Activated CD8-positive, alpha-beta memory T cell treated with anti-CD3 and anti-CD28 coated beads, Interleukin-2, amount 50 U/mL, for 48 hours (primary cell): ENCODE measurements around the gene SGPP1.
"Not testable (repeated sequence)": the region's sequence is repeated elsewhere in the genome, so short reads cannot be mapped to it uniquely, and the experiment has no call there.

Experiments
- DNase-seq: peaks from one replicate; pipeline ENCODE4 v3.0.0-alpha.2; 2020

Gene SGPP1, protein sequence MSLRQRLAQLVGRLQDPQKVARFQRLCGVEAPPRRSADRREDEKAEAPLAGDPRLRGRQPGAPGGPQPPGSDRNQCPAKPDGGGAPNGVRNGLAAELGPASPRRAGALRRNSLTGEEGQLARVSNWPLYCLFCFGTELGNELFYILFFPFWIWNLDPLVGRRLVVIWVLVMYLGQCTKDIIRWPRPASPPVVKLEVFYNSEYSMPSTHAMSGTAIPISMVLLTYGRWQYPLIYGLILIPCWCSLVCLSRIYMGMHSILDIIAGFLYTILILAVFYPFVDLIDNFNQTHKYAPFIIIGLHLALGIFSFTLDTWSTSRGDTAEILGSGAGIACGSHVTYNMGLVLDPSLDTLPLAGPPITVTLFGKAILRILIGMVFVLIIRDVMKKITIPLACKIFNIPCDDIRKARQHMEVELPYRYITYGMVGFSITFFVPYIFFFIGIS

DNA sequence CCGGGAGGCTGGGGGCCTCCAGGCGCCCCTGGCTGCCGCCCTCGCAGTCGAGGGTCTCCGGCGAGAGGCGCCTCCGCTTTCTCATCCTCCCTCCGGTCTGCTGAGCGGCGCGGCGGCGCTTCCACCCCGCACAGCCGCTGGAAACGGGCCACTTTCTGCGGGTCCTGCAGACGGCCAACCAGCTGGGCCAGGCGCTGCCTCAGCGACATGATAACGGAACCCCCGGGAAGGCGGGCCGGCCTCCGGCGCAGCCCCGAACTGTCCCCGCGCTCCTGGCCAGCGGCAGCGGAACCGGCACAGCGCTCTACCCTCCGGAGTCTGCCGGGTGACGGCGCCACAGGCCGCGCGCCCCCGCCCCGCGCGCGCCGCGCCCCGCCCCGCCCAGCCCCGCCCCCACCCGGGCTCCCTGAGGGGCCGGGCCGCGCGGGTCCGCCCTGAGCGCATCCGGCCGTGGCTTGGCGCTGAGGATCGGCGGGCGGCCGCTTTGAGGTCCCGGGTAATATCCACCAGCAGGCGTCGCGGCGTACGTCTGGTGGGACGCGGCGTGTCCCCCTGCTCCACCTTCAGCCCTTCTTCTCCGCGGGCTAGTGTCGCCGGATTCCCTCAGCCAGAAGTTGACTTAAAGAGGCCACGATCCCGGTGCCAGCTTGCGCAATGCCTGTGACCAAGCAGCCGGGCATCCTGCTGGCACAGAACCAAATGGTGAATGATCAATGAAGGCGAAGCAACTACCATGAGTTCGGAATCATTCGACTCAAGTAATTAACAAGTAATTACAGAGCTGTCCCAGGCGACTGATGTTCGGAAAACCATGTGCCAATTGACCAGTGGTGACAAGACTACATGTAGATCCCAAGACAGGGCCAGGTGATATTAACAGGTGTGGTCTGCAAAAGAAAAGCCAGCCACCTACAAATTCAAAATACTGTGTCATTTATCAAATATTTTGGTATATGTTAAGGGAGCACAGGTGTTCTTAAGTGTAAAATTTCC, at the start of gene SGPP1:
Gene SGPP1 (minus strand): TSS at position 330 of the 993 bp plus-strand sequence. CDS start 121 bp downstream, at position 209.
- DNase-seq: peak; percentile 87

DNA sequence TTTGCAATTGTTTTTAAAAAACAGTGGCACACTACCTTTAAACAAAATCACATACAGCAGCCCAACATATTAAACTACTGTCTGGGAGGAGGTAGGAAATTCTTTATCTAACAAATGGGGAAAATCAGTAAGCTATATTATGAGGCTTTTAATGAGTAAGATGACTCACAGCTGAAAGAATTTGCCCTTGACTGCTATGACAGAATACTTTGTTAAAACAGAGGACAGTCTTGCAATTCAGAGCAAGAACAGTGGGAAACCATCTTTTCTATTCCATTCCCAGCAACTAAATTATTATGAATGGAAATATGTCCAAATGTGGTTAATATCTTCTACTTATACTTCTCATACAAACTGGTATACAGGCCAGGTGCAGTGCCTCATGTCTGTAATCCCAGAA, 49.2 kb upstream of the SGPP1 start:
- no peak for DNase-seq

DNA sequence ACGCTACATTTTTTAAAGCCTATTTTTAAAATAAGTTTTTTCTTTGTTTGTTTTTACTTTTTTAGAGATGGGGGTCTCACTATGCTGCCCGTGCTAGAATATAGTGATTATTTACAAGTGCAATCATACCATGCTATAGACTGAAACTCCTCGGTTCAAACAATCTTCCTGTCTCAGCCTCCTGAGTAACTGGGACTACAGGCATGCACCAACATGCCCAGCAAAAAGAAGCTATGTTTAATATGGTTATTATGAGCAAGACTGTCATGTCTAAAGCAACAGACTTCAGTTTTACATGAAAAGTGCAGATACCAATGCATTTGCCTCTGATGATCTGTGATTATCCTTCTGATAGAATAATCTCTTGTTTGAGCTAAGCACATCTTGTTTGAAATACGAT, 45.6 kb upstream of the SGPP1 start:
- DNase-seq: no peak

DNA sequence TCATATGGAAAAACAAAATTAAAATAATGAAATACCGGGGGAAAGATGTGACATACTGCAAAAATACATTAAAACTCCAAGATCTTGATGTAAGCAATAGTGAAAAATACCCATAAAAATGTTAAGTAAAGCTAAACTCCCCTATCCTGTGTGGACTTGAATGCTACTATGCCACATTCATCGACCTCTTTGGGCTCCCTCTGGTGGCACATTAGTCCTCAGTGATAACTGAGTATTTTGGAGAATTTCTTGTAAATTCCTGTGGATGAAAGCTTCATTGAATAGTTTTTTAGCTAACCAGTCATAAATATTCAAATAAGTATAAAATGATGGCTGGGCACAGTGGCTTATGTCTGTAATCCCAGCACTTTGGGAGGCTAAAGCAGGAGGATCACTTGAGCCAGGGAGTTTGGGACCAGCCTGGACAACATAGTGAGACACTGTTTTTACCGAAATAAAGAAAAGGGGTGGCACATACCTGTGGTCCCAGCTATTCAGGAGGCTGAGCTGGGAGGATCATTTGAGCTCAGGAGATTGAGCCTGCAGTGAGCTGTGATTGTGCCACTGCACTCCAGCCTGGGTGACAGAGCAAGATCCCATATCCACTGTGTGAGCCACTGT, 42.4 kb upstream of the SGPP1 start:
- no peak for DNase-seq

DNA sequence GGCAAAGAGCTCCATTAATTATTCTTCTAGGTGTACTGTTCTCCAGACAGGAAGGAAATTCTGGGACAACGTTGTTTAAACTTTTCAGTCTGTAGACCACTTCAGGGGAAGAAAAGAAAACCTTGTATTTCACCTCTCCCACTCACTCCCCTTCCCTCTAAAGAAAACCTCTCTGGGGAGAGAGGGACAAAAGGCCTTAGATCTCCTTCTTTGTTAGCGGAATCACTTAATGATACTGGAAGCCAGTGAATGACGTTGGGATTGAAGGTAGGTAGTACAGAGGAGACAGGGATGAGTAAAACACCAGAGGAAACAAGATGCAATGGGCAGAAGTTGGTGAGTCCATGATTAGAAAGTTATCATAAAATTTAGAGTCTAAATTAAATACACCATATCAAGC, 38.7 kb upstream of the SGPP1 start:
- DNase-seq: no peak

DNA sequence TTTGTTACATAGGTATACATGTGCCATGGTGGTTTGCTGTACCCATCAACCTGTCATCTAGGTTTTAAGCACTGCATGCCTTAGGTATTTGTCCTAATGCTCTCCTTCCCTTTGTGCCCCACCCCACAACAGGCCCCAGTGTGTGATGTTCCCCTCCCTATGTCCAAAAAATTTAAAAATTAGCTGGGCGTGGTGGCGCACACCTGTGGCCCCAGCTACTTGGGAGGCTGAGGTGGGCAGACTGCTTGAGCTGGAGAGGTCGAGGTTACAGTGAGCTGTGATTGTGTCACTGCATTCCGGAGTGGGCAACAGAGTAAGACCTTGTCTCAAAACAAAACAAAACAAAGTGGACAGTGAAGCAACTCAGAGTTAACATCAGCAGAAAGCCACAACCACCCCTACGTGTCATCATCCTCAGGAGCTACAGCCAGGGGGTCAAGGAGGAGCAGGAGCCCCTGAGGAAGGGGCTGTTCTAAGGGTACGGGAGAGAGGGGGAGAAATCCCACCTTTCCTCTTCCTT, 36.8 kb upstream of the SGPP1 start:
- no peak for DNase-seq

DNA sequence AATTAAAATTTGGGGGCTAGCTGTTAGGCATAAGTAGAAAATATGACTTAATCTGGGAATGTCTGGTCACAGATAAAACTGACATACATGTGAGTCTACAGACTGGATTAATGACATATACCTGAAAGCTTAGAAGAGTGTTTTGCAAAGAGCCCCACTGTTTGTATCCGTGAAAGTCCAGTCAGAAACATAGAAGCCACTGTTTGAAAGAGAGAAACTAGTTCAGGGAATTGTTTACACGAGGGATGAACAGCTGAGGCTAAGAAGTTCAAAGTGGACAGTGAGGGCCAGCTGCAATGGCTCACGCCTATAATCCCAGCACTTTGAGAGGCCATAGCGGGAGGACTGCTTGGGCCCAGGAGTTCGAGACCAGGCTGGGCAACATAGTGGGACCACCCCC, 36.2 kb upstream of the SGPP1 start:
- DNase-seq: no peak

DNA sequence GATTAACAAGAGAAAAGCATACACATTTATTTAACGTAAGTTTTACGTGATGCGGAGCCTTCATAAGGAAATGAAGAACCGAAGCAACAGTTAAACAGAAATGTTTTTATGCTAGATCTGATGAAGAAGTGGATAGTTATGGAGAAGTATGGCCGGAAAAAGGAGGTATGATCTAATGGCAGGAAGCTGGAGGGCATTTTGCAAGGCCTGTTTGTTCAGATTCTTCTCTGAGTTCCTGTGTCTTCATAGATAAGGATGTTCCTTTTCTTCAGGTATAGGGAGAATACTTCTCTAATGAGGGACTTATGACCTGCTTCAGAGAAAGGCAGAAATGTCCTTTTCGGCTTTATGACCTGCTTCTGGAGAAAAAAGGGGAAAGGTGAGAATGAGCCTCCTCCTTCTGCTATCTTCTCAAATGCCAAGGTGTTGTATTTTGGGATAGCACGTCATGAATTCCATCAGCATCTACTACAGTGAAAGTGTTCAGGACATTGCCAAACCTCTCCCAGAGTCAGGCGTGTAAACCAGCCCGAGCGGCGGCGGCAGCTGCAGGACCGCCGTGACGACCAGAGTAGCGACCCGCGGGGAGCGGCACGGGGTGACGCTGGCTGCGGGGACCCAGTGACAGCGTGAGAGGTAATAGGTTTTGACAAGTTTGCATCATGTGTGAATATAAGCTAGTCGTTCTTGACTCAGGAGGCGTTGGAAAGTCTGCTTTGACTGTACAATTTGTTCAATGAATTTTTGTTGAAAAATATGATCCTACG, 33.7 kb upstream of the SGPP1 start:
- DNase-seq: no peak

DNA sequence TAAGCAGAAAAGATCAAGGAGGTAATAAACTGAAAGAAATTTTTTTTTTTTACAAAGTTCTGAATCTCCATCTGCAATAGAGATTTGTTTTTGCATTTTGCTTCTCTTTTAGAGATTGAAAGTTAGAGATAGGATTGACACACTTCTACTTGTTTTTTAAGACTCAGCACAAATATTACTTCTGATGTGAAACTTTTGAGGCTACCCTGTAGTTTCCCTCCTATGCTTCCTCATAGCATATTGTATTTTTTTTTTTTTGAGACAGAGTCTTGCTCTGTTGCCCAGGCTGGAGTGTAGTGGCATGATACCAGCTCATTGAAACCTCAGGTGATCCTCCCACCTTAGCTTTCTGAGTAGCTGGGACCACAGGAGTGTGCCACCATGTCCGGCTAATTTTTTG, 32.1 kb upstream of the SGPP1 start:
- no peak for DNase-seq

DNA sequence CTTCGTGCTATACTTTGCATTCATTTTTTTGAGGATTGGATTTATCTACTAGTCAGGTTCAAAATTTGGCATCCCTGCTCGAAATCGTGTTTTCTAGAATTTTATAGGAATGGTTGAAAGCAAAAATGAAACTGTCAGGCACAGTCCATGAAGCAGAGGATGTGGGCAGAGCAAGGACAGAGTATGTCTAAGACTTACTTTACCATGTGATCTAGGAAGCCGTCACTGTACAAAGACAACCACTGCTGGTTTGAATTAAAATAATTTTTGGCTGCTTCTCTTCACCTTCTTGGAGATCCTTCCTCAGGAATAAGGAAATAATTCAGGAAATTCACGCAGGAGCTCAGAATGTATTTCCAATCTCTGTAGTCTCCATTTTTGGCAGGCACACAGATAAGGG, 31.6 kb upstream of the SGPP1 start:
- no peak for DNase-seq

DNA sequence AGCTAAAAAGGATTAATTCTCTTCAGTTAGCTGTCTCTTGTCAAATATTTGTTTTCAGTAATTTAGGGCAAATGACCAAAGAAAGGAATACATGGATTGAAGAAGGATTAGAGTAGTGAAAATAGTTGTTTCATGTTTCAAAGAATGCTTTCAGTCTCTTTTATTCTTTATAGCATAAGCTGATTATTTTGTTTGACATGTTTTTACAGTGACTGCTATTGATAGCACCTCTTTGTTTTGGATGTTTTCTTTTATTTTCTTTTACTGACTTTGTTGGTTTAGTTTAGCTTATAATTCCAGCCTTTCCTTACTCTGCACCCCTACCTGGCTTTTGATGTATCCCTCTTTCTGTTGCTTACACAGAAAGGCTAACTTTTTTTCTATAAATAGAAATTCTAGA, 29.3 kb upstream of the SGPP1 start:
- DNase-seq: no peak

DNA sequence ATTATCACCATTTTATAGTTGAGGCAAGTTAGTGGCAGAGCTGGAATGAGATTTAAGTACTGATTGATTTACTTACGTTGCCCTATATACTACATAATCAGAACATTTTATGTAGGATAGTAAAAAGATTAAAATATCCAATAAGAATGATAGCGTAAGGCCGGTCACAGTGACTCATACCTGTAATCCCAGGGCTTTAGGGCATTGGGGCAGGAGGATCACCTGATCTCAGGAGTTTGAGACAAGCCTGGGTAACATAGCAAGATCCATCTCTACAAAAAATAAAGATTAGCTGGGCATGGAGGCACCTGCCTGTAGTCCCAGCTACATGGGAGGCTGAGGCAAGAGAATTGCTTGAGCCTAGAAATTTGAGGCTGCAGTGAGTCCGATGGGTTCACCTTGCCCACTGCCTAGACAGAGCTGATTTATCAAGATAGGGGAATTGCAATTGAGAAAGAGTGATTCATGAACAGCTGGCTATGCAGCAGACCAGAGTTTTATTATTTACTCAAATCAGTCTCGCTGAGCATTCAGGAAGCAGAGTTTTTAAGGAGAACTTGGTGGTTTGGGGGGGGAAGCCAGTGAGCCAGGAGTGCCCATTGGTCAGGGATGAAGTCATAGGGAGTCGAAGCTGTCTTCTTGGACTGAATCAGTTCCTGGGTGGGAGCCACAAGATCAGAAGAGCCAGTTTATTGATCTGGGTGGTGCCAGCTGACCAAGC, 24.7 kb upstream of the SGPP1 start:
- no peak for DNase-seq

DNA sequence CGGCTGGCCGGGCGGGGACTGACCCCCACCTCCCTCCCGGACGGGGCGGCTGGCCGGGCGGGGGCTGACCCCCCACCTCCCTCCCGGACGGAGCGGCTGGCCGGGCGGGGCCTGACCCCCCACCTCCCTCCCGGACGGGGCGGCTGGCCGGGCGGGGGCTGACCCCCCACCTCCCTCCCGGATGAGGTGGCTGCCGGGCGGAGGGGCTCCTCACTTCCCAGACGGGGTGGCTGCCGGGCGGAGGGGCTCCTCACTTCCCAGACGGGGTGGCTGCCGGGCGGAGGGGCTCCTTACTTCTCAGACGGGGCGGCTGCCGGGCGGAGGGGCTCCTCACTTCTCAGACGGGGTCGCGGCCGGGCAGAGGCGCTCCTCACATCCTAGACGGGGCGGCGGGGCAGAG, 23.2 kb upstream of the SGPP1 start:
- not testable (repeated sequence) for DNase-seq

DNA sequence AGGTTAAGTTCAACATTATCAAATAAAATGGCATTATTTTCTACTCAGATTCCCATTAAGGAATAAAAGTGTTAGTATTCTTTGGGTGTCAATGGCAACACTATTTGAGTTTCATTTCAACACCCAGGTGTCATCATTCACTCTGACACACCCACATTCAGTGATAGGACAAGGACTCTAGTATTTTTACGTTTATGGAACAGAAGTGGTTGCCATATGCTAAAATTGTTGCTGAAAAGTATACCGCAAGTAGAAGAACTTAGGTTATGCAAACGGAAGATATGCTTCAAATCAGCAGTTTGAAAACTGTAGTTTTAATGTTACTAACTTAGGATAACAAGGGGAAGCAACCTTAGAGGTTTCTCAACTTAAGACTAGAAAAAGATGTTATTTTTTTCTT, 20.0 kb upstream of the SGPP1 start:
- DNase-seq: no peak

DNA sequence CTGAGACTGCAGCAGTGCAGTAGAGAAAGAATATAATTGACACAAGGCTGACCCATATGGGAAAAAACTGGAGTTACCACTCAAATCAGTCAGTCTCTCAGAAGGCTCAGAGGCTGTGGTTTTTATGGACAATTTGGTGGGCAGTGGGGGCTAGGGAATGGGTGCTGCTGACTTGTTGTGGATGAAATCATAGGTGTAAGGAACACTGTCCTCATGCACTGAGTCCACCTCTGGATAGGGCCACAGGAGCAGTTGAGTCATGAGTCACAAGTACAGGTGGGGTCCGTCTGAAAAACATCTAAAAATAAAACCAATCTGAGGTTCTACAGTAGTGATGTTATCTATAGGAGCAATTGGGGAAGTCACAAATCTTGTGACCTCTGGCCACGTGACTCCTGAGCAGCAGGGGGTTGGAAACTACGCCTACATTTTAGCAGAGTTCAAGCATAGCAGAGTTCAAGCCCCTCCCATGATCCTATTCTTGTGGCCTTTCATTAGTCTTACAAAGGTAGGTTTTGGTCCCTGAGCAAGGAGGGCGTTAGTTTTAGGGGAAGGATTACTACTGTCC, 18.1 kb upstream of the SGPP1 start:
- no peak for DNase-seq

DNA sequence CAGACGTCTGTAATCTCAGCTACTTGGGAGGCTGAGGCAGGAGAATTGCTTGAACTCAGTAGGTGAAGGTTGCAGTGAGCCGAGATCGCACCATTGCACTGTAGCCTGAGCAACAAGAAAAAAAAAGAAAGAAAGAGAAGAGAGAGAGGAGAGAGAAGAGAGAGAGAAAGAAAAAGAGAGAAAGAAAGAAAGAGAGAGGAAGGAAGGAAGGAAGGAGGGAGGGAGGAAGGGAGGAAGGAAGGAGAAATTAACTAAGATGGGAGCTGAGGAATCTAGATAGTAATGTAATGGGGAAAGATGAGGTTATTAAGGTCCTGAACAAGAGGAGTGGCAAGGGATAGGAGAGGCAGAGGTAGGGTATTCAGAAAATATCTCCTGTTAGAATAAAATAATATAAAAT, 17.4 kb upstream of the SGPP1 start:
- DNase-seq: no peak

DNA sequence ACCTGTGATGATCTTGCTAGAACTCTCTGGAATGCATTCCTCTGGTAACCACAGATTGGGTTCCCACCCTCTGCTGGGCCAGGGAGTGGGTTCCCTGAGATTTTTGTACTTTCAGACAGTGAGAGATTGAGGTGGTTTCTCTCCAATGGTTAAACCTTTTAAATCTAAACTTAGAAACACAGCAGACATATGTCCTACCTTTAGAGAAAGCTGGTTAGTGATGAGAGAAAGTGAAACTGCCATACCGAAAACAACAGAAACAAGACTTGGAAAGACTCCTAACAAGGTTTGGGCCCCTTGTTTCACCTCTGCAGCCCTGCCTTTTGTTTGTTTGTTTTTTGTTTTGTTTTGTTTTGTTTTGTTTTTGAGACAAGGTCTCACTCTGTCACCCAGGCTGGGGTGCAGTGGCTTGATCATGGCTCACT, 9.7 kb upstream of the SGPP1 start:
- no peak for DNase-seq

DNA sequence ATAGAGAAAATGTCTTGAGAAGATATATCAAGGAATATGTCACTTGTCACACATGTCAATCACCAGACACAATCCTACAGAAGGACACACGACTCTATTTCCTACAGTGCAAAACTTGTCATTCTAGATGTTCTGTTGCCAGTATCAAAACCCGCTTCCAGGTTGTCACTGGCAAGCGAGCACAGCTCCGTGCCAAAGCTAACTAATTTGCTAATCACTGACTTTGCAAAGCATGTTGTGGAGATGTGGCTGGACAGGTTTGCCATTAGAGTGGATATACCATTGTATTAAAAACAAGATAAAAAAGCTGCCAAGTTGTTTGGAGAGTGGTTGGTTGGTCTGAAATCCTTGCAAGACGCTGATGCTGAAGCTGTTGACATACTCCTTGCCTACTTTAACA, 7.9 kb upstream of the SGPP1 start:
- DNase-seq: no peak

DNA sequence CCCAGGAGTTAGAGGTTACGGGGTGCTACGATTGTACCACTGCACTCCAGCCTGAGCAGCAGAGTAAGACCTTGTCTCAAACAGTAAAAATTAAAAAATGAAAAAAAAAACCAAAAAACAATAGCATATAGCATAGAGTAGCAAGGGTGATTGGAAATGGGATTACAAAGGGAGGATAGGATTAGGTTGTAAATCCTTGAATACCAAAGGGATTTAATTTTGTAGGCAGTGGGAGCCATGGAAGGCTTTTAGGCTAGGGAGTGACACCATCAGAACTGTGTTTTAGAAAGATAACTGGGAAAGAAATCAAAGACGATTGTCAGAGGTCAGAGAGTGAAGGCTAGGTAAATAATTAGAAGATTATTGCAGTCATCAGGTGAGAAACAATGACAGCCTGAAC, 2.8 kb upstream of the SGPP1 start:
- no peak for DNase-seq

DNA sequence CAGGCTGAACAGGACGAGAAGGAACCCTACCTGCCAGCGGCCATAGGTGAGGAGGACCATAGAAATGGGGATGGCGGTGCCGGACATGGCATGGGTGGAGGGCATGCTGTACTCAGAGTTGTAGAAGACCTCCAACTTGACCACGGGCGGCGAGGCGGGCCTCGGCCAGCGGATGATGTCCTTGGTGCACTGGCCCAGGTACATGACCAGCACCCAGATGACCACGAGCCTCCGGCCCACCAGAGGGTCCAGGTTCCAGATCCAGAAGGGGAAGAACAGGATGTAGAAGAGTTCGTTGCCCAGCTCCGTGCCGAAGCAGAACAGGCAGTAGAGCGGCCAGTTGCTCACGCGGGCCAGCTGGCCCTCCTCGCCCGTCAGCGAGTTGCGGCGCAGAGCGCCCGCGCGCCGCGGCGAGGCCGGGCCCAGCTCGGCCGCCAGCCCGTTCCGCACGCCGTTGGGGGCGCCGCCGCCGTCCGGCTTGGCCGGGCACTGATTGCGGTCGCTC, 582 bp downstream of the SGPP1 start:
- no peak for DNase-seq

DNA sequence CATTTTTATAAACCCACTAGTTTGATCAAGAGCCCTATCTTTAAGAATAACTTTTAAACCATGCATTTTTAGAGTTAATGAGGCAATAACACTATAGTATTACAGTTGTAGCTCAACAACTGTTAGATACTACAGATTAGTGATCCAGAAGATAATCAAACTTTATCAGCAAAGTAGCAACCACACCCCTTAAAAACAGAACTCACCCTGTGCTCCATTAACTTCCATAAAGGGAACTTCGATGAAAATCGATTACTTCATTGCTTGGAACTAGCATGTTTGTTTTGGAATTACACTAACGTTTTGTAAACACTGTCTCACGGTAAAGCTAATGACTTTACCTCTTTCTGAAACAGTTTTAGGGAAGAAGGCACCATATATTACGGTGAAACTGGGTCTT, 1.4 kb downstream of the SGPP1 start:
- no peak for DNase-seq
